SK-N-MC (cell line): Measurements from ENCODE around the gene UGT2B17.

Experiments used
- EZH2 ChIP-seq: fragments of 200-600 bp; sonication (generic); IDR thresholded peaks from one replicate; pipeline ENCODE4 v1.6.1; 2017; ENCODE audit warnings: antibody characterized with exemption
- FOXP2 ChIP-seq: optimal IDR thresholded peaks from 2 replicates; pipeline ENCODE3; 2011; ENCODE audit warnings: mild to moderate bottlenecking, moderate library complexity; ENCODE audit not compliant: insufficient read depth; ENCODE audit errors: extremely low read length, control extremely low read depth
- POLR2AphosphoS5 ChIP-seq: IDR thresholded peaks from 2 replicates; pipeline ENCODE4 v1.6.1; 2012; ENCODE audit warnings: mild to moderate bottlenecking, low read depth, low read length, borderline replicate concordance

DNA sequence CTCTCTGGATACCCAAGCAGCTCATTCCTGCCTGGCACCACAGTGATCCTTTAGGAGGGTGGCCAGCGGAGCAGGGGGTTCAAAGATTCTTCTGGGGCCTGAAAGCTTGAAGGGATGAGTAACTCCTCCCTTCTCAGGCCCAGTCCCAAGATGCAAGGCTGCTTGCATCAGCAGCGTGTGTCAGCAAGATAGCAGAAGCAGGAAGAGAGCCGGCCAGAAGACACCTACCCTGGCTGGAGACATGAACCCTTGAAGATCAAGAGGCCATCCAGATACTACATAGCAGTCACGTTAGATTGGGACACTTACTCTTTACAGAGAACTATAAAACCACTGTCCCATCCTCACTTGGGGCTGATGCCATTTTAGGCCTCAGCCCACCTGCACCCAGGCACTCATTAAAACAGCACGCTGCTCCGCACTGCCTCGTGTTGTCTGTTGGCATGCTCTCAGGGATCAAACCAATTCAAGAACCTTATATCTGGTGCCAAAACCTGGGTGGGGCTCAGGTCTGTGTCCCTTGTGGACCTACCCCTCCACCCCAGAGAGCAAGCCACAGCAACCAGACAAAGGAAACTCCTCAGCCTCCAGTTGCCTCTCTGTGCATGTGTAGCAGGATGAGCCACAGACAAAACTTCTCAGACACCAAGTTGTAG is 6.5 kb downstream of the UGT2B17 start:
- TF ChIP-seq POLR2AphosphoS5 (no peak), EZH2 (no peak), FOXP2 (no peak)
